Neuronal stem cell (in vitro differentiated cells): ENCODE data around the gene ZEB2.

Source experiments
- DNase-seq: peaks from one replicate; pipeline ENCODE4 v3.0.0-alpha.2; 2013; ENCODE audit warnings: low spot score
- H2AFZ ChIP-seq: one replicate; pipeline ENCODE4 v1.6.1; 2013; ENCODE audit warnings: mild to moderate bottlenecking, low read length, inconsistent platforms
- H2AK5ac ChIP-seq: 2 replicates; pipeline ENCODE4 v1.6.1; 2013; ENCODE audit warnings: low read depth, mild to moderate bottlenecking, inconsistent platforms, low read length, moderate library complexity, mixed read lengths
- H2BK120ac ChIP-seq: 2 replicates; pipeline ENCODE4 v1.6.1; 2013; ENCODE audit warnings: low read depth, mild to moderate bottlenecking, inconsistent platforms, low read length, moderate library complexity, mixed read lengths
- H2BK12ac ChIP-seq: one replicate; pipeline ENCODE4 v1.6.1; 2013; ENCODE audit warnings: low read length, inconsistent platforms
- H2BK15ac ChIP-seq: 2 replicates; pipeline ENCODE4 v1.6.1; 2013; ENCODE audit warnings: mild to moderate bottlenecking, low read length, inconsistent platforms, mixed read lengths
- H2BK5ac ChIP-seq: one replicate; pipeline ENCODE4 v1.6.1; 2013; ENCODE audit warnings: inconsistent platforms, mild to moderate bottlenecking, low read length, moderate library complexity
- H3K14ac ChIP-seq: one replicate; pipeline ENCODE4 v1.6.1; 2013; ENCODE audit warnings: low read length, inconsistent platforms
- H3K18ac ChIP-seq: 2 replicates; pipeline ENCODE4 v1.6.1; 2013; ENCODE audit warnings: low read length, inconsistent platforms
- H3K23ac ChIP-seq: 2 replicates; pipeline ENCODE4 v1.6.1; 2013; ENCODE audit warnings: low read depth, mild to moderate bottlenecking, mixed read lengths, low read length, inconsistent platforms; ENCODE audit not compliant: poor library complexity
- H3K27ac ChIP-seq: replicated peaks from 3 replicates; pipeline ENCODE4 v1.5.1; 2013; ENCODE audit warnings: low read length, inconsistent platforms
- H3K27me3 ChIP-seq, 3 experiments: 2 replicates each; pipeline ENCODE4 v1.6.1; 2013; ENCODE audit warnings: low read length in 3 of 3, mild to moderate bottlenecking in 2 of 3, inconsistent platforms in 1 of 3, low read depth in 1 of 3, mixed read lengths in 1 of 3, moderate library complexity in 1 of 3; ENCODE audit not compliant: control insufficient read depth in 3 of 3, insufficient read depth in 3 of 3
- H3K36me3 ChIP-seq, 2 donors: replicated peaks in 1 of 2; 2 replicates each; pipeline ENCODE4 v1.6.1; 2013; ENCODE audit warnings: low read length in 2 of 2; ENCODE audit not compliant: control insufficient read depth in 2 of 2, insufficient read depth in 2 of 2
- H3K4ac ChIP-seq: 2 replicates; pipeline ENCODE4 v1.6.1; 2013; ENCODE audit warnings: inconsistent platforms, mild to moderate bottlenecking, low read length, moderate library complexity
- H3K4me1 ChIP-seq, 2 donors: 1 replicate in 1 of 2; 2 replicates in 1 of 2; pipeline ENCODE4 v1.6.1; 2013; ENCODE audit warnings: low read length in 2 of 2, low read depth in 1 of 2; ENCODE audit not compliant: control insufficient read depth in 2 of 2, insufficient read depth in 1 of 2
- H3K4me2 ChIP-seq: one replicate; pipeline ENCODE4 v1.6.1; 2013; ENCODE audit warnings: mild to moderate bottlenecking, low read length, inconsistent platforms; ENCODE audit not compliant: insufficient read depth, poor library complexity, severe bottlenecking
- H3K4me3 ChIP-seq, 2 donors: 2 replicates each; pipeline ENCODE4 v1.5.1; 2013; ENCODE audit warnings: low read length in 2 of 2, mild to moderate bottlenecking in 2 of 2, inconsistent platforms in 1 of 2, moderate library complexity in 1 of 2
- H3K79me1 ChIP-seq: one replicate; pipeline ENCODE4 v1.6.1; 2013; ENCODE audit warnings: low read depth, mild to moderate bottlenecking, inconsistent platforms, low read length, moderate library complexity
- H3K9ac ChIP-seq: one replicate; pipeline ENCODE4 v1.6.1; 2013; ENCODE audit warnings: mild to moderate bottlenecking, low read depth, low read length, inconsistent platforms; ENCODE audit not compliant: poor library complexity
- H3K9me3 ChIP-seq, 2 donors: replicated peaks in 1 of 2; 2 replicates each; pipeline versions ENCODE3 to v1.6.1; 2013; ENCODE audit warnings: low read length in 2 of 2, mild to moderate bottlenecking in 2 of 2, inconsistent platforms in 1 of 2, low read depth in 1 of 2, mixed read lengths in 1 of 2, moderate library complexity in 1 of 2; ENCODE audit not compliant: control insufficient read depth in 2 of 2, insufficient read depth in 1 of 2
- H4K8ac ChIP-seq: one replicate; pipeline ENCODE4 v1.6.1; 2013; ENCODE audit warnings: low read depth, mild to moderate bottlenecking, inconsistent platforms, low read length, moderate library complexity
- H4K91ac ChIP-seq: one replicate; pipeline ENCODE4 v1.6.1; 2013; ENCODE audit warnings: low read length, low read depth, mild to moderate bottlenecking, inconsistent platforms; ENCODE audit not compliant: poor library complexity
- WGBS, 2 donors: extraction: QIAGEN DNeasy Blood & Tissue Kit; methylation state at CpG; one replicate each; pipeline ENCODE4 v1.1.7; 2013; ENCODE audit warnings: missing lambda C conversion rate in 2 of 2, mixed read lengths in 1 of 2; ENCODE audit not compliant: insufficient read length in 2 of 2, insufficient replicate concordance in 1 of 2; ENCODE audit errors: extremely low coverage in 2 of 2; 5-methylcytosine and 5-hydroxymethylcytosine counted together

The ZEB2 gene

GRCh38 chr2:144508172-144508851 lies 11.6 kb downstream of the ZEB2 start:
- no peak overlapping the region for H2BK120ac ChIP-seq
- H3K18ac ChIP-seq: no peak overlapping the region
- no peaks in the 10 kb centered on the region for H3K9me3 ChIP-seq
- no peak overlapping the region for H3K23ac ChIP-seq
- H2BK12ac ChIP-seq: no peak overlapping the region
- H3K27ac ChIP-seq: no peak overlapping the region
- no peak overlapping the region for H3K9ac ChIP-seq
- H3K4me1 ChIP-seq: peaks cover 33 to 92% of the 10 kb centered on the region in 2 donors
- H3K4me3 ChIP-seq: no peak overlapping the region
- DNase-seq: no peak
- H4K91ac ChIP-seq: no peak overlapping the region
- WGBS, 2 donors: no CpG with 5 or more reads among the region's 15 CpGs
- no peak overlapping the region for H3K4me2 ChIP-seq
- H2BK15ac ChIP-seq: no peak overlapping the region
- H3K14ac ChIP-seq: no peak overlapping the region
- no peaks in the 10 kb centered on the region for H3K27me3 ChIP-seq
- no peak overlapping the region for H4K8ac ChIP-seq
- no peak overlapping the region for H3K4ac ChIP-seq
- H2BK5ac ChIP-seq: no peak overlapping the region
- no peak overlapping the region for H2AK5ac ChIP-seq
- H2AFZ ChIP-seq: no peak overlapping the region
- peaks cover 0 to 54% of the 10 kb centered on the region in 2 donors for H3K36me3 ChIP-seq
- no peaks in the 10 kb centered on the region for H3K79me1 ChIP-seq

- H2BK5ac ChIP-seq: no peak overlapping the region
- H3K4me2 ChIP-seq: no peak overlapping the region
- H4K8ac ChIP-seq: no peak overlapping the region
- H3K14ac ChIP-seq: no peak overlapping the region
- H3K4ac ChIP-seq: no peak overlapping the region
- peaks cover 30 to 87% of the 10 kb centered on the region in 2 donors for H3K4me1 ChIP-seq
- no peak overlapping the region for H2AK5ac ChIP-seq
- DNase-seq: no peak
- no peaks in the 10 kb centered on the region for H3K79me1 ChIP-seq
- no peak overlapping the region for H3K18ac ChIP-seq
- H3K4me3 ChIP-seq: no peak overlapping the region
- H3K27me3 ChIP-seq: no peaks in the 10 kb centered on the region
- H3K9me3 ChIP-seq: no peaks in the 10 kb centered on the region
- no peak overlapping the region for H3K23ac ChIP-seq
- H3K27ac ChIP-seq: no peak overlapping the region
- no peak overlapping the region for H4K91ac ChIP-seq
- no peak overlapping the region for H2BK12ac ChIP-seq
- no CpG with 5 or more reads among the region's 5 CpGs for WGBS, 2 donors
- peaks cover 0 to 54% of the 10 kb centered on the region in 2 donors for H3K36me3 ChIP-seq
- no peak overlapping the region for H2AFZ ChIP-seq
- no peak overlapping the region for H2BK120ac ChIP-seq
- H3K9ac ChIP-seq: no peak overlapping the region
- no peak overlapping the region for H2BK15ac ChIP-seq
Measured at GRCh38 chr2:144507441-144508171, 12.3 kb downstream of the ZEB2 start.

DNA sequence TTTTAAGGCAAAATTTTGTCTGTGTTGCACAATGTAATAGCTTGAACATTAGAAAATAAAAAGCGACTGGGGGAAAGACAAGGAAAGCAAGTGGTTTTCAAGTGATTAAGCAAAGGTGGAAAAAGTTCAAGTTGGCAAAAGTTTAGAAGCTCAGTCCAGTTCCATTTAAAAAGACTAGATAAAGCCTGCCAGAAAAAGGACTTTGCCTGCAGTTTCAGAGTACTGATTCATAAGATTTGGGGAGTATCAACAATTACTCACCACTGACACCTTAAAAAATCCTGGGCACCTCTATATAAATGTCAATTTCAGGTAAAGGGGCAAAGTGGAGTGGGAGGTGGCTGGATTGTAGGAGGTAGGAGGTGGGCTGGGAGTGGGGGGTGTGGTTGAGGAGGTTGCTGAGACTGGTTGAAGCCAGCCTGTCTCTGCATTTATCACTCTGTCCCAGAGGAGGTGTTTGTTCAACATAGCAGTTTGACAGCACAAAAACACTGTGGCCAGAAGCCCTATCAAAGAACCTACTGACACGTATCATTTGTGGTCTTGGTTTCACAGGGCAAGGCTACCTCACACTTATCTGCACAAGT lies 14.6 kb downstream of the ZEB2 start:
- no peak overlapping the region for H4K91ac ChIP-seq
- no peak overlapping the region for H2BK15ac ChIP-seq
- no peak overlapping the region for H2AK5ac ChIP-seq
- no peaks in the 10 kb centered on the region for H3K79me1 ChIP-seq
- peaks cover 0 to 71% of the 10 kb centered on the region in 2 donors for H3K36me3 ChIP-seq
- no peak overlapping the region for H3K4me3 ChIP-seq
- no peak overlapping the region for H3K27ac ChIP-seq
- no peak overlapping the region for H3K9ac ChIP-seq
- no peak overlapping the region for H4K8ac ChIP-seq
- no peak overlapping the region for H3K23ac ChIP-seq
- H3K4me1 ChIP-seq: peaks cover 29 to 65% of the 10 kb centered on the region in 2 donors
- no peak overlapping the region for H2AFZ ChIP-seq
- DNase-seq: no peak
- no peak overlapping the region for H3K4me2 ChIP-seq
- H2BK120ac ChIP-seq: no peak overlapping the region
- H3K9me3 ChIP-seq: no peaks in the 10 kb centered on the region
- H3K27me3 ChIP-seq: no peaks in the 10 kb centered on the region
- H3K18ac ChIP-seq: no peak overlapping the region
- H2BK12ac ChIP-seq: no peak overlapping the region
- H3K14ac ChIP-seq: no peak overlapping the region
- WGBS, 2 donors: no CpG with 5 or more reads among the region's 2 CpGs
- H3K4ac ChIP-seq: no peak overlapping the region
- H2BK5ac ChIP-seq: no peak overlapping the region

DNA sequence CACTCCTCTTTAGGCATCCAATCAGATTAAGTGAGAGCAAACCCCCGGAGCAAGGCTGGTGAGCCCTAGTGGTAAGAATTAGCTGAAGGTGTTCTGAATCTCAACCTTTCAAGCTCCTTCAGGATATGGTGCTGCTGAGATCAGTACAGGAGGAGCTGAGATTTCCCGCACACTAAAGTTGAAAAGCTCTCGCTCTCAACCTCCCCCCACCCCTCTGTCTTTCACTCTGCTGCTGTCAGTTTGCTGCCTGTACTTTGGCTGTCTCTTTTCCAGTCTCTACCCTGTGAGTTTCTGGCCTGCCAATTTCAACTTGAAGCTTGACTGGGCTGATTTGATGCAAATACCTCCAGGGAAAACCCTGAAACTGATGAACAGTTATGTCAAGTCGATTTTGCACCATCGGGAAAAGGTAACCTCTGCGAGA lies 15.7 kb downstream of the ZEB2 start:
- H3K14ac ChIP-seq: no peak overlapping the region
- H4K8ac ChIP-seq: no peak overlapping the region
- H3K23ac ChIP-seq: no peak overlapping the region
- no peaks in the 10 kb centered on the region for H3K9me3 ChIP-seq
- no peak overlapping the region for H4K91ac ChIP-seq
- H3K27me3 ChIP-seq: no peaks in the 10 kb centered on the region
- no peak overlapping the region for H2BK12ac ChIP-seq
- H2BK120ac ChIP-seq: no peak overlapping the region
- no peaks in the 10 kb centered on the region for H3K79me1 ChIP-seq
- no peak overlapping the region for H2BK15ac ChIP-seq
- no peak overlapping the region for H3K4me2 ChIP-seq
- no peak overlapping the region for H2AFZ ChIP-seq
- peaks cover 23 to 54% of the 10 kb centered on the region in 2 donors for H3K4me1 ChIP-seq
- H3K18ac ChIP-seq: no peak overlapping the region
- no peak overlapping the region for H3K27ac ChIP-seq
- H3K4ac ChIP-seq: no peak overlapping the region
- no peak overlapping the region for H3K9ac ChIP-seq
- WGBS, 2 donors: no CpG with 5 or more reads among the region's 6 CpGs
- H3K36me3 ChIP-seq: peaks cover 0 to 76% of the 10 kb centered on the region in 2 donors
- no peak overlapping the region for H2BK5ac ChIP-seq
- no peak for DNase-seq
- no peak overlapping the region for H2AK5ac ChIP-seq
- no peak overlapping the region for H3K4me3 ChIP-seq
